HG02571 (cell line): ENCODE data around the gene ZNF318.
"Not testable (repeated sequence)": the region's sequence is repeated elsewhere in the genome, so short reads cannot be mapped to it uniquely, and the experiment has no call there.

ENCODE experiments used
- ATAC-seq: cut with Tn5 transposase; IDR thresholded peaks from one replicate; pipeline ENCODE4 v1.9.1; 2021; ENCODE audit warnings: mild to moderate bottlenecking, moderate library complexity; ENCODE audit not compliant: unreplicated experiment

Gene ZNF318, protein sequence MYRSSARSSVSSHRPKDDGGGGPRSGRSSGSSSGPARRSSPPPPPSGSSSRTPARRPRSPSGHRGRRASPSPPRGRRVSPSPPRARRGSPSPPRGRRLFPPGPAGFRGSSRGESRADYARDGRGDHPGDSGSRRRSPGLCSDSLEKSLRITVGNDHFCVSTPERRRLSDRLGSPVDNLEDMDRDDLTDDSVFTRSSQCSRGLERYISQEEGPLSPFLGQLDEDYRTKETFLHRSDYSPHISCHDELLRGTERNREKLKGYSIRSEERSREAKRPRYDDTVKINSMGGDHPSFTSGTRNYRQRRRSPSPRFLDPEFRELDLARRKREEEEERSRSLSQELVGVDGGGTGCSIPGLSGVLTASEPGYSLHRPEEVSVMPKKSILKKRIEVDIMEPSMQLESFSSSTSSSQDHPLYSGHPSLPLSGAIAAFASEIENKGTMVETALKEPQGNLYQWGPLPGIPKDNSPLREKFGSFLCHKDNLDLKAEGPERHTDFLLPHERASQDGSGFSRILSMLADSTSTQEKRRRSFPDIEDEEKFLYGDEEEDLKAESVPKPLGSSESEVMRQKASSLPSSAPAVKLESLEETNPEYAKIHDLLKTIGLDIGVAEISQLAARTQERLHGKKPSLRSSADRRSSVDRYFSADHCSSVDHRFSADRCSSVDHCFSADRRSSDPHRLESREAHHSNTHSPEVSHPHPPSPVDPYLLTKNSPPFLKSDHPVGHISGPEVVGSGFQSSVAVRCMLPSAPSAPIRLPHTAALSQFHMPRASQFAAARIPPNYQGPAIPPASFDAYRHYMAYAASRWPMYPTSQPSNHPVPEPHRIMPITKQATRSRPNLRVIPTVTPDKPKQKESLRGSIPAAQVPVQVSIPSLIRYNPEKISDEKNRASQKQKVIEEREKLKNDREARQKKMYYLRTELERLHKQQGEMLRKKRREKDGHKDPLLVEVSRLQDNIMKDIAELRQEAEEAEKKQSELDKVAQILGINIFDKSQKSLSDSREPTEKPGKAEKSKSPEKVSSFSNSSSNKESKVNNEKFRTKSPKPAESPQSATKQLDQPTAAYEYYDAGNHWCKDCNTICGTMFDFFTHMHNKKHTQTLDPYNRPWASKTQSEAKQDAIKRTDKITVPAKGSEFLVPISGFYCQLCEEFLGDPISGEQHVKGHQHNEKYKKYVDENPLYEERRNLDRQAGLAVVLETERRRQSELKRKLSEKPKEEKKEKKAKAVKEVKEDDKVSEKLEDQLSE (N-terminal part only)

DNA sequence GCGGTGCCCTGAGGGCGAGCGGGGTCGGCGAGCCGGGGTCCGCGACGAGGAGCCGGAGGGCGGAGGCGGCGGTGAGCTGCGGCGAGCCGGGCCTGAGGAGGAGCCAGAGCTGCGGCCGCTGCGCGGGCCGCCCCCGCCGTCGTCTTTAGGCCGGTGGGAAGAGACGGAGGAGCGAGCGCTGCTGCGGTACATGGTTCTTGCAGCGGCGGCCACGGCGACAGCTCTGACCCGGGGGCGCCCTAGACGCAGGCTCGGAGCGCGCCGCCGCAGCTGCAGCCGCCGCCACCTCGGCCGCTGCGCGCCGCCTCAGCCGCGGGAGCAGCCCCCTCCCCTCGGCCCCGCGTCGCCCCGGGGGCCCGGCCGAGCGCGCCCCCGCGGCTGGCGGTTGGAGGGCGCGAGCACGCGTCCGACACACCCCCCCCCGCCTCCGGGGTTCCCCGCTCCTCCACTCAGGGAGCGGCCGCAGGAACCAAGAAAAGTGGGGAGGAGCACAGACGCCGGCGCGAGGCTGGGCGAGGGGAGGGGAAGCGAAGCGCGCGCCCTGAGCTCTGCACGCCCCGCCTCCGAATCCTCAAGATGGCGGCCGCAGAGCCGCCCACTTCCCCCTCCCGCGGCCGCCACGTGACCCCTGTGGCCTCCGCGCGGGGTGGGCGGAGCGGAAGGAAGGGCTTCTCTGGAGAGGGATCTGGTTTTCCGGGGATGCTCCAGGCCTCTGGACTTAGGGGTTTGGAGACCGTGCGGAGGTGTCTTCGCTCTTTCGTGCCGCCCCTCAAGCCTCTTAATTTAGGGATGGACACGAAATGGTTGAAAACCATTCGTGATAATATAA, at the start of gene ZNF318:
Gene ZNF318 (minus strand): TSS at position 474 of the 829 bp plus-strand sequence. CDS start 282 bp downstream, at position 192.
- peak; percentile 82 for ATAC-seq

- no peak for ATAC-seq
Measured at GRCh38 chr6:43416935-43417334, 47.5 kb upstream of the ZNF318 start.

DNA sequence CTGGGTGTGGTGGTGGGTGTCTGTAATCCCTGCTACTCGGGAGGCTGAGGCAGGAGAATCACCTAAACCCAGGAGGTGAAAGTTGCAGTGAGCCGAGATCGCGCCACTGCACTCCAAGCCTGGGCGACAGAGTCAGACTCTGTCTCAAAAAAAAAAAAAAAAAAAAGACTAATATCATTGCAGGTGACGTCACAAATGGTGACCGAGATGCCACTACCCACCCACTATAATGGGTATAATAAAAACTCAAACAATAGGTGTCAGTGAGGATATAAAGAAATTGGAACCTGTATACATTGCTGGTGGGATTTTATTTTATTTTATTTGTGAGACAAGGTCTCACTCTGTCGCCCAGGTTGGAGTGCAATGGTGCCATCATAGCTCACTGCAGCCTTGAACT, 45.8 kb upstream of the ZNF318 start:
- not testable (repeated sequence) for ATAC-seq

DNA sequence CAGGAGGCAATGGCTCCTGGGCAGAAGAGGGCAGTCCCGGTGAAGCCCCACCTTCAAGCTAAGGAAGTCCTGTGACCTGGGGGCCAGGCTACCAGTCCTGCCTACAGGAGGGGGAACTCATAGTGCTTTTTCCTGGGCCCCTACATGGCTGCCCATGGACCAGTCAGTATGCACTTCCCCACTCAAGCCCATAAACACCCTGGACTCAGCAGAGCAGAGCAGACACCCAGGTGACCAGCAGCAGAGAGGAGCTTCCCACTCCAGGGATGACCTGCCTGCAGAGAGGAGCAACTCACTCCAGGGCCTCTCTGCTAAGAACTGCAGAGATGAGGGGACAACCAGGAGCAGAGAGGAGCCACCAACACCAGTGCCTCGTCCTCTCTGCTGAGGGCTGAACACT, 43.6 kb upstream of the ZNF318 start:
- no peak for ATAC-seq

GRCh38 chr6:43412541-43412940, 43.1 kb upstream of the ZNF318 start:
- no peak for ATAC-seq

- ATAC-seq = not testable (repeated sequence)
Measured at GRCh38 chr6:43410776-43411175, 41.3 kb upstream of the ZNF318 start.

GRCh38 chr6:43408259-43408658, 38.8 kb upstream of the ZNF318 start:
- ATAC-seq = no peak

- ATAC-seq = no peak
Measured at GRCh38 chr6:43407296-43407695, 37.8 kb upstream of the ZNF318 start.

DNA sequence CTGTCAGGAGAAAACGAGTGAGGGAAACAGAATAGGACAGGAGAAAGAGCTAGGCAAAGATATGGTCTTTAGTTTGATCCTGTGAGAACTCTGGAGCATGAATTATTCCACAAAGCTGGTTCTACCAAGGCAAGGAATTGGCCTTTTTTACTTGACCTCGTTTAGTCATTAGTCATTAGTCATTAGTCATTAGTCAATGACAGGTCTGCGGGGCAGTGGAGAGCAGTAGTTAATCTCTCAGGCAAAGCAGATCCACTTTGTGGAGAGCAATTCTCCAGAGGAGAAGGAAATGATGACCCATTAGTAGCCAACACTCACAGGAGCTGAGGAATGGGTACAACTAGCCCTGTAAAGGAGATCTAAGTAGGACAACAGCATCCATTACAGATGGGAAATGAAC, 35.9 kb upstream of the ZNF318 start:
- ATAC-seq = no peak

- no peak for ATAC-seq
Measured at GRCh38 chr6:43402820-43403219, 33.4 kb upstream of the ZNF318 start.

DNA sequence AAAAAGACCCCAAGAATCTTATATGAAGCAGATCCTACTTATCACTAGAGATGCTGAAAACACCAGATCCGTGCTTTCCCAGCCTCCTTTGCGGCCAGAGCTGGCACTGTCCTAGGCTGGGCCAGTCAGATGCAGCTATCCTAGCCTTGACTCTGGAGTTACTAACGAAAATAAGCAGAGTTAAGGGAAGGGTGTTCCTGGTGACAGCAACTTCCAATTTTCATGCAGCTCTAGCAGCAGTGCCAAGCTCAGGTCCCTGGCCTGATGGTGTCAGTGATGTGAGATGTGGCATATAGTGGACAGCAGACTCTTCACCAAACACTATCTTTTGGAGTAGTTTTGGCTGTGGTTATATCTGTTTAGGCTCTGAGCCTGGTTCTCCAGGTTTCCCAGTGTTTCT, 32.3 kb upstream of the ZNF318 start:
- ATAC-seq = no peak

DNA sequence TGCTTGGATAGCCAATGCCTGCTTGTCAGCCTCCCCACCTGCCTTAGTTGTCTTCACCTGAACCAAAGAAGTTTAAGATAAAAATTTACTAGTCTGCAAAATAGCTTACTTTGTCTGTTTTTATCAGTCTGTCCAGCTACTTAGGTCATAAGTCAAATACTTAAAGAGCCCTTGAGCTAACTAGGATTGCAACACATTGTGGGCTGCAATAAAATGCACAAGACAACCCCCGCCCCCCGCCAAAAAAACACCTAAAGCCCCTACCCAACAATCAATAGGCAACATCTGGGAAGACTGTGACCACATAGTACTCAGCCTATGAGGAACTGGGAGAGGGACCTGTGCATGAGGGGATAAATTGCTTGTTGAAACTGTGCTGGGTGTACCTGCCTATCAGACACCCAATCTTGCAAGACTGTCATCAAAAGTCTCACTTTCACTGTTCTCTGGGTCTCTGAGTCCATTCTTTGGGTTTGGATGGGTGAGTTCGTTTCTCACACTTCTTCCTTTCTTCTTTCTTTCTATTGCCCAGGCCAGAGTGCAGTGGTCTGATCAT, 30.6 kb upstream of the ZNF318 start:
- ATAC-seq = no peak

DNA sequence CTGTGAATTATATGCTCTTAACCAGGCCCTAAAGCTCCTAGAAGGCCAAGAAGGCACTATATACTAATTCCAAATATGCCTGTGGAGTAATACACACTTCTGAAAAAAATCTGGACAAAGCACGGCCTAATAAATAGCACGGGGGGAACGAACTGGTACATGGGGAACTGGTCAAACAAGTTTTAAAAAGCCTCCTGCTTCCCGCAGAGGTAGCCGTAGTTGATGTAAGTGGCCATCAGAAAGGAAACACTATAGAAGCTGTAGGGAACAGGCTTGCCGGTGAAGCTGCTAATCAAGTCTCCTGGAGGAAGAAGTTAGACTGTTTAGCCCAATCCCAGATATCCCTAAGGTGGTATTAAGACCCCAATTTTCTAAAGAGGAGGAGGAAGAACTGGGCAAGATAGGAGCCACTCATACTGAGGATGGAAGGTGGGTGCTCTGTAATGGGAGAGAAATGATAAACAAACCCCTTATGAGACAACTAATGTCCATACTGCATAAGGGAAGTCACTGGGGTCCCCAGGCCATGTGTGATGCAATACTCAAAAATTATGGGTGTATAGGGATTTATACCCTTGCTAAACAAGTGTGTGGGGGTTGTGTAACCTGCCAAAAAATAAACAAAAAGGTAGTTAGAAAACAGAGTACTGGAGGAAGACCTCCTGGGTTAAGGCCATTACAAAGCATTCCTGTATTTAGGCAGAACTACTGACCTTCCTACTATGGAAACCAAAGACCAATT, 27.1 kb upstream of the ZNF318 start:
- no peak for ATAC-seq

- no peak for ATAC-seq
Measured at GRCh38 chr6:43395776-43396175, 26.3 kb upstream of the ZNF318 start.

- no peak for ATAC-seq
Measured at GRCh38 chr6:43394982-43395381, 25.5 kb upstream of the ZNF318 start.

DNA sequence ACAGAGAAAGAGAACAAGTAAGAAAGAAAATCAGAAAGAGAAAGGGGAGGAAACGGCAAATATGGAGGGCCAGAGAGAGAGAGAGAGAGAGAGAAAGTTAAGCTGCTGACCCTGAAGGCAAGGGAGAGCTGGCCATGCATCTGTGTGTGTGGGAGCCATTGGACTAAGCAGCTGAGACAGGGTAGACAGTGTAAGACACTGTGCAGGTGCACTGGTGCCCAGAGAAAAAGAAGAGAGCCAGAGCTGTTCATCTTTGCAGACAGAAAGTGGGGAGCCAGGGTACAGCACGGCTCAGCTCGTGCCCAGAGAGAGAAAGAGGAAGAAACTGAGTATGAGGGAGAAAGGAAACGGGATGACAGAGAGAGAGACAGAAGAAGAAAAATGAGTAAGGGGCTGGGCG, 24.2 kb upstream of the ZNF318 start:
- ATAC-seq = no peak

- not testable (repeated sequence) for ATAC-seq
Measured at GRCh38 chr6:43393133-43393532, 23.7 kb upstream of the ZNF318 start.

DNA sequence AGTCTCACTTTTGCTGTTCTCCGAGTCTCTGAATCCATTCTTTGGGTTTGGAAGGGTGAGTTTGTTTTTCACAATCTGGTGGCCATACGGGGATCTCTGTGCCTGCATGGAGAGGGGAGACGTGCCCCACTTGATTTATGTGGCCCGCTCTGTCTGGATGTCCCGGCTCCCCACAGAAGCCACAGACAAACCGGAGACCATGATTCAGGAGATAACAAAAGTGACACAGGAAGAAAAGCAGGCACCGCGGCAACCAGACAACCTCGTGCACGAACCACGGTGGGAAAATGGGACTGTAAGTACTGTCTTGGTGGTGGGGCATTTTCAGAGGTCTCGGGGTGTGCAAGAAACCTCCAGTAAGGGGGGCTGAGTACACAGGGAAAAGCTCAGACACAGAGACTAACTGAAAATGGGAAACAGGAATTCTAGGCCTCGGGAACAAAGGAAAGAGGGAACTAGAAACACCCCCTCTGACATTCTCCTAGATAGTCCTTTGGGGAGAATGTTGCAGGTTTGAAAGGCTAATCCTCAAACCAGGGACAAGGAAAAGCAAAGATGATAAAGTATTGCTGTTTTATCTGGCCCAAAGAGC, 22.1 kb upstream of the ZNF318 start:
- no peak for ATAC-seq
